Transverse colon (tissue), 4 donors: ENCODE measurements around the gene FOXD3. TPM values are rescaled to one million over a fixed set of nuclear protein-coding genes. Genes with fewer than 3 reads are reported as not detected.
"Not testable (repeated sequence)": the region's sequence is repeated elsewhere in the genome, so short reads cannot be mapped to it uniquely, and the experiment has no call there.

Experiments
- DNase-seq: peaks from one replicate; pipeline ENCODE4 v3.0.0-alpha.2; 2019
- H3K27ac ChIP-seq, 4 donors: fragments of 200-600 bp; sonication (generic); 2 replicates each; pipeline ENCODE4 v1.5.1; 2016 to 2018; ENCODE audit warnings: inconsistent platforms in 4 of 4
- H3K27me3 ChIP-seq: fragments of 200-600 bp; sonication (generic); 2 replicates; pipeline ENCODE4 v1.5.1; 2017; ENCODE audit warnings: inconsistent platforms
- H3K36me3 ChIP-seq, 4 donors: fragments of 200-600 bp; sonication (generic); 2 replicates each; pipeline ENCODE4 v1.5.1; 2017 to 2019; ENCODE audit warnings: inconsistent platforms in 4 of 4
- H3K4me1 ChIP-seq, 4 donors: fragments of 200-600 bp; sonication (generic); 2 replicates each; pipeline ENCODE4 v1.5.1; 2017 to 2020; ENCODE audit warnings: inconsistent platforms in 4 of 4
- H3K4me3 ChIP-seq, 4 donors: fragments of 200-600 bp; sonication (generic); 1 replicate in 1 of 4; 2 replicates in 3 of 4; pipeline versions ENCODE4 v1.5.1 to v1.6.1; 2017 to 2019; ENCODE audit warnings: inconsistent platforms in 4 of 4
- H3K9me3 ChIP-seq, 2 donors: fragments of 200-600 bp; sonication (generic); 2 replicates each; pipeline ENCODE4 v1.5.1; 2017 to 2019; ENCODE audit warnings: inconsistent platforms in 2 of 2
- EP300 ChIP-seq: sonication (generic); formaldehyde crosslinking; IDR thresholded peaks from one replicate; pipeline ENCODE4 v1.6.1; 2017; ENCODE audit warnings: antibody characterized with exemption, low read depth
- POLR2A ChIP-seq: fragments of 450-650 bp; IDR thresholded peaks from one replicate; pipeline ENCODE4 v1.6.1; 2016; ENCODE audit warnings: antibody characterized with exemption, mild to moderate bottlenecking, moderate library complexity
- POLR2AphosphoS5 ChIP-seq, 3 donors: sonication (generic); formaldehyde crosslinking; IDR thresholded peaks; one replicate each; pipeline ENCODE4 v1.6.1; 2016; ENCODE audit warnings: antibody characterized with exemption in 3 of 3
- WGBS, 2 donors: methylation state at CpG; one replicate each; pipeline ENCODE4 v1.1.5; 2018; ENCODE audit warnings: low coverage in 1 of 2; 5-methylcytosine and 5-hydroxymethylcytosine counted together
- in situ Hi-C, 4 donors: fragments of 200-750 bp; cut with MboI; loops; one replicate each; pipeline versions ENCODE4 v1.15.0 to v1.15.1; 2017; ENCODE audit warnings: low sequenced_read_pairs in 3 of 4, low pct_ligation_motif_present in 1 of 4, low pct_unique_long_range_greater_than_20kb in 1 of 4
- intact Hi-C: fragments of 100-400 bp; cut with DNase I; formaldehyde crosslinking; loops from one replicate; pipeline ENCODE4 v1.15.1; 2023; ENCODE audit warnings: low total_unique reads
- total RNA-seq, 4 donors: library from RNA; depleted of rRNA; stranded (reverse); fragments of >200 nt; gene quantifications; one replicate each; pipeline ENCODE4 v1.1.0, GENCODE V29; 2016
- TF ChIP-seq, protein P1 (sequence below), 5 experiments: fragments of 200-600 bp in 3 of 5; fragments of 450-650 bp in 2 of 5; sonication (generic) in 3 of 5; IDR thresholded peaks; 1 replicate in 2 of 5; 2 replicates in 3 of 5; pipeline ENCODE4 v1.5.1; 2016 to 2017; ENCODE audit warnings: antibody characterized with exemption in 5 of 5, inconsistent platforms in 3 of 5, mild to moderate bottlenecking in 2 of 5, moderate library complexity in 1 of 5

Gene FOXD3
- total RNA-seq, 4 donors from 2014 or later = 0.32 to 0.68 TPM; not detected in 2

GRCh38 chr1:63342402-63342801 lies 20.0 kb downstream of the FOXD3 start:
- in situ Hi-C loops = no loop called here
- intact Hi-C loops = no loop called here
- Histone ChIP-seq H3K27ac (no peak overlapping the region), H3K27me3 (peaks cover 35% of the 10 kb centered on the region), H3K4me1 (no peaks in the 10 kb centered on the region), H3K9me3 (no peaks in the 10 kb centered on the region), H3K36me3 (no peaks in the 10 kb centered on the region), H3K4me3 (no peak overlapping the region)
- no peak for DNase-seq
- TF ChIP-seq EP300 = no peak
- TF ChIP-seq, protein P1, sequence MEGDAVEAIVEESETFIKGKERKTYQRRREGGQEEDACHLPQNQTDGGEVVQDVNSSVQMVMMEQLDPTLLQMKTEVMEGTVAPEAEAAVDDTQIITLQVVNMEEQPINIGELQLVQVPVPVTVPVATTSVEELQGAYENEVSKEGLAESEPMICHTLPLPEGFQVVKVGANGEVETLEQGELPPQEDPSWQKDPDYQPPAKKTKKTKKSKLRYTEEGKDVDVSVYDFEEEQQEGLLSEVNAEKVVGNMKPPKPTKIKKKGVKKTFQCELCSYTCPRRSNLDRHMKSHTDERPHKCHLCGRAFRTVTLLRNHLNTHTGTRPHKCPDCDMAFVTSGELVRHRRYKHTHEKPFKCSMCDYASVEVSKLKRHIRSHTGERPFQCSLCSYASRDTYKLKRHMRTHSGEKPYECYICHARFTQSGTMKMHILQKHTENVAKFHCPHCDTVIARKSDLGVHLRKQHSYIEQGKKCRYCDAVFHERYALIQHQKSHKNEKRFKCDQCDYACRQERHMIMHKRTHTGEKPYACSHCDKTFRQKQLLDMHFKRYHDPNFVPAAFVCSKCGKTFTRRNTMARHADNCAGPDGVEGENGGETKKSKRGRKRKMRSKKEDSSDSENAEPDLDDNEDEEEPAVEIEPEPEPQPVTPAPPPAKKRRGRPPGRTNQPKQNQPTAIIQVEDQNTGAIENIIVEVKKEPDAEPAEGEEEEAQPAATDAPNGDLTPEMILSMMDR (IDR thresholded peaks at IDR 0.05) = no peak
- 41 to 47% methylated on average over 2 of the region's 2 CpGs for WGBS, 2 donors

GRCh38 chr1:63343922-63344321 lies 21.6 kb downstream of the FOXD3 start:
- intact Hi-C loops = no loop called here
- no peaks in the 10 kb centered on the region for H3K36me3 ChIP-seq
- 42 to 60% methylated on average over 1 of the region's 1 CpG for WGBS, 2 donors
- TF ChIP-seq POLR2A = no peak
- no peak for DNase-seq
- in situ Hi-C loops = no loop called here
- H3K4me1 ChIP-seq = no peaks in the 10 kb centered on the region
- no peak overlapping the region for H3K27ac ChIP-seq
- H3K27me3 ChIP-seq = peaks cover 41% of the 10 kb centered on the region
- H3K4me3 ChIP-seq = no peak overlapping the region
- no peaks in the 10 kb centered on the region for H3K9me3 ChIP-seq

GRCh38 chr1:63350320-63350719 lies 28.0 kb downstream of the FOXD3 start:
- Histone ChIP-seq H3K36me3 (no peaks in the 10 kb centered on the region), H3K27ac (no peak overlapping the region), H3K27me3 (peaks cover 57% of the 10 kb centered on the region), H3K9me3 (no peaks in the 10 kb centered on the region), H3K4me3 (no peak overlapping the region), H3K4me1 (no peaks in the 10 kb centered on the region)
- intact Hi-C loops = no loop called here
- TF ChIP-seq, protein P1 (IDR thresholded peaks at IDR 0.05) = no peak
- no peak for TF ChIP-seq EP300
- no peak for TF ChIP-seq POLR2AphosphoS5 (IDR thresholded peaks at IDR 0.05)
- TF ChIP-seq POLR2A = no peak
- in situ Hi-C loops = no loop called here
- DNase-seq = no peak
- WGBS, 2 donors = 91% methylated on average over 5 of the region's 5 CpGs; no CpG with 5 or more reads in 1 of the 2 donors

DNA sequence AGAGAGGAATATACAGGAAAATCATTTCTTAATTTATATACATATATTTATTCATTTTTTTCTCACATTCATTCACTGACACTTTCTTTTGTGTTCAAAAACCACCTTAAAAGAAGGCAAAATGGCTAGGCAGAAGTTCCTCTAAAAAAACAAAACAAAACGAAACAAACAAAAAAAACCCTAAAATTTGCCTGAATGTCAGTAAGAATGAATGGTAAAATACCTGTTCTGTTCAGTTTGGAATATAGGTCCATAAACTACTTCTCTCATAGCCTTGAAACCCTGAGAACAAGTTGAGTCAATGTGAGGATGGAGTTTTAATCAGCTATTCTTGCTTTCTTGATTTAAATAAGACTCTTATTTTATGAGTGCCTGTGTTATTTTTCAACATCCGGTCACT lies 30.4 kb downstream of the FOXD3 start:
- intact Hi-C loops = no loop called here
- peaks cover 53% of the 10 kb centered on the region for H3K27me3 ChIP-seq
- DNase-seq = no peak
- no peak overlapping the region for H3K4me3 ChIP-seq
- TF ChIP-seq POLR2A (no peak), EP300 (no peak), POLR2AphosphoS5 (IDR thresholded peaks at IDR 0.05) (no peak)
- TF ChIP-seq, protein P1 (IDR thresholded peaks at IDR 0.05) = no peak
- in situ Hi-C loops = no loop called here
- no peaks in the 10 kb centered on the region for H3K9me3 ChIP-seq
- H3K36me3 ChIP-seq = no peaks in the 10 kb centered on the region
- H3K4me1 ChIP-seq = no peaks in the 10 kb centered on the region
- 63 to 74% methylated on average over 1 to 2 of the region's 2 CpGs for WGBS, 2 donors
- H3K27ac ChIP-seq = no peak overlapping the region

DNA sequence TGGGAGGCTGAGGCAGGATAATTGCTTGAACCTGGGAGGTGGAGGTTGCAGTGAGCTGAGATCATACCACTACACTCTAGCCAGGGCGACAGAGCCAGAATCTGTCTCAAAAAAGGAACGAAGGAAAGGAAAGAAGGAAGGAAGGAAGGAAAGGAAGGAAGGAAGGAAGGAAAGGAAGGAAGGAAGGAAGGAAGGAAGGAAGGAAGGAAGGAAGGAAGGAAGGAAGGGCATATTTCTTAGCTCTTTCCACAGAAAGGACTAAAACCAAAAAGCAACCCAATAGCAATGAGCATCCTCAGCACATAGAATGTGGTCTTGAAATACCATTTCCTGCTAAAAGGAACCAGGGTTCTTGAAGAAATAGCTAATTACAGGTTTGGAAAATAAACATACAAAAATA lies 33.9 kb downstream of the FOXD3 start:
- DNase-seq, H3K4me1 ChIP-seq, H3K27ac ChIP-seq, H3K9me3 ChIP-seq, in situ Hi-C loops, H3K4me3 ChIP-seq, intact Hi-C loops, H3K36me3 ChIP-seq: not testable (repeated sequence)
- WGBS, 2 donors = 67 to 82% methylated on average over 1 to 2 of the region's 2 CpGs
- H3K27me3 ChIP-seq = peaks cover 63% of the 10 kb centered on the region
